CD14-positive monocyte (primary cell): Measurements from ENCODE around the gene STK32C. TPM values are rescaled to one million over a fixed set of nuclear protein-coding genes. Genes with fewer than 3 reads are reported as not detected.

Experiments used
- DNase-seq, 3 donors: peaks; one replicate each; pipeline ENCODE4 v3.0.0-alpha.2; 2011 to 2022
- H2AFZ ChIP-seq: 2 replicates; pipeline ENCODE4 v1.6.0; 2012; ENCODE audit warnings: mild to moderate bottlenecking, low read depth, low read length, inconsistent platforms; ENCODE audit not compliant: insufficient read depth, poor library complexity, severe bottlenecking
- H3K27ac ChIP-seq, 2 donors: 1 replicate in 1 of 2; 2 replicates in 1 of 2; pipeline ENCODE4 v1.5.1; 2012 to 2013; ENCODE audit warnings: low read length in 2 of 2, control low read depth in 1 of 2, inconsistent platforms in 1 of 2, low read depth in 1 of 2, mild to moderate bottlenecking in 1 of 2
- H3K27me3 ChIP-seq, 2 donors: one replicate each; pipeline versions ENCODE4 v1.6.0 to v1.6.1; 2011 to 2013; ENCODE audit warnings: low read length in 2 of 2; ENCODE audit not compliant: control insufficient read depth in 2 of 2, insufficient read depth in 2 of 2
- H3K36me3 ChIP-seq, 2 donors: replicated peaks in 1 of 2; 1 replicate in 1 of 2; 2 replicates in 1 of 2; pipeline versions ENCODE4 v1.5.1 to v1.6.1; 2012 to 2013; ENCODE audit warnings: low read length in 2 of 2, control low read depth in 1 of 2, inconsistent platforms in 1 of 2, mild to moderate bottlenecking in 1 of 2; ENCODE audit not compliant: insufficient read depth in 2 of 2, control insufficient read depth in 1 of 2
- H3K4me1 ChIP-seq, 2 donors: 1 replicate in 1 of 2; 2 replicates in 1 of 2; pipeline versions ENCODE4 v1.5.1 to v1.6.1; 2012 to 2013; ENCODE audit warnings: low read length in 2 of 2, control low read depth in 1 of 2, inconsistent platforms in 1 of 2, mild to moderate bottlenecking in 1 of 2, moderate library complexity in 1 of 2; ENCODE audit not compliant: insufficient read depth in 2 of 2, control insufficient read depth in 1 of 2
- H3K4me2 ChIP-seq: replicated peaks from 2 replicates; pipeline ENCODE3; 2012; ENCODE audit warnings: low read length, moderate library complexity, mild to moderate bottlenecking; ENCODE audit not compliant: poor library complexity, severe bottlenecking; ENCODE audit errors: extremely low read depth
- H3K4me3 ChIP-seq, 3 experiments: fragments of 200-600 bp in 1 of 3; sonication (generic) in 1 of 3; replicated peaks in 1 of 3; 1 replicate in 2 of 3; 2 replicates in 1 of 3; pipeline ENCODE4 v1.5.1; 2011 to 2013; ENCODE audit warnings: low read length in 3 of 3, mild to moderate bottlenecking in 3 of 3, control low read depth in 2 of 3, low read depth in 2 of 3, inconsistent platforms in 1 of 3, moderate library complexity in 1 of 3
- H3K79me2 ChIP-seq: 2 replicates; pipeline ENCODE4 v1.6.0; 2012; ENCODE audit warnings: mild to moderate bottlenecking, control low read depth, inconsistent platforms, low read length, moderate library complexity; ENCODE audit not compliant: insufficient read depth
- H3K9ac ChIP-seq: 2 replicates; pipeline ENCODE4 v1.6.0; 2017; ENCODE audit warnings: low read length, mild to moderate bottlenecking; ENCODE audit not compliant: insufficient read depth, poor library complexity, severe bottlenecking
- H3K9me3 ChIP-seq, 2 donors: replicated peaks in 1 of 2; 1 replicate in 1 of 2; 2 replicates in 1 of 2; pipeline versions ENCODE4 v1.5.1 to v1.6.1; 2012 to 2013; ENCODE audit warnings: low read length in 2 of 2, control low read depth in 1 of 2; ENCODE audit not compliant: control insufficient read depth in 1 of 2, insufficient read depth in 1 of 2
- H4K20me1 ChIP-seq: 2 replicates; pipeline ENCODE4 v1.6.0; 2012; ENCODE audit warnings: mild to moderate bottlenecking, low read length, control low read depth, moderate library complexity; ENCODE audit not compliant: insufficient read depth
- H3K27ac Mint-ChIP-seq, 7 donors: one replicate each; pipeline ENCODE4 v1.8.0; 2020; ENCODE audit warnings: mild to moderate bottlenecking in 7 of 7, mixed read lengths in 7 of 7, moderate library complexity in 6 of 7, inconsistent platforms in 2 of 7
- H3K27me3 Mint-ChIP-seq, 3 donors: one replicate each; pipeline ENCODE4 v1.8.0; 2021 to 2022; ENCODE audit warnings: low read depth in 3 of 3, mild to moderate bottlenecking in 3 of 3, mixed read lengths in 3 of 3, moderate library complexity in 3 of 3, inconsistent platforms in 1 of 3
- H3K36me3 Mint-ChIP-seq, 2 donors: one replicate each; pipeline ENCODE4 v1.8.0; 2020; ENCODE audit warnings: mixed read lengths in 2 of 2, inconsistent platforms in 1 of 2, mild to moderate bottlenecking in 1 of 2
- H3K4me1 Mint-ChIP-seq: one replicate; pipeline ENCODE4 v1.8.0; 2020; ENCODE audit warnings: mild to moderate bottlenecking, mixed read lengths
- H3K4me3 Mint-ChIP-seq, 2 donors: one replicate each; pipeline ENCODE4 v1.8.0; 2020; ENCODE audit warnings: mild to moderate bottlenecking in 2 of 2, mixed read lengths in 2 of 2, moderate library complexity in 1 of 2
- H3K9me3 Mint-ChIP-seq, 7 donors: one replicate each; pipeline ENCODE4 v1.8.0; 2020 to 2022; ENCODE audit warnings: mixed read lengths in 7 of 7, mild to moderate bottlenecking in 6 of 7, moderate library complexity in 6 of 7, inconsistent platforms in 2 of 7
- whole genome bisulfite sequencing: methylation state at CpG from one replicate; pipeline ENCODE4 v1.1.5; 2013; ENCODE audit warnings: missing lambda C conversion rate; ENCODE audit not compliant: insufficient coverage; 5-methylcytosine and 5-hydroxymethylcytosine counted together
- intact Hi-C, 2 donors: fragments of 100-400 bp; cut with micrococcal nuclease; formaldehyde crosslinking; loops; one replicate each; pipeline versions ENCODE4 v1.15.0 to v1.15.1; 2023
- polyA plus RNA-seq, 3 donors: library from polyadenylated mRNA; depleted of rRNA in 1 of 3; unstranded in 2 of 3; stranded (reverse) in 1 of 3; fragments of 300-500 nt in 2 of 3; fragments of >200 nt in 1 of 3; fragmentation: Illumina TruSeq in 2 of 3; gene quantifications; 1 replicate in 2 of 3; 2 replicates in 1 of 3; pipeline ENCODE4 v1.2.3, GENCODE V29; 2012 to 2021
- TF ChIP-seq, protein P1 (sequence below): fragments of 200-600 bp; IDR thresholded peaks from one replicate; pipeline ENCODE4 v1.8.0; 2022; ENCODE audit warnings: antibody characterized with exemption, mild to moderate bottlenecking

The STK32C gene
- polyA plus RNA-seq, 3 donors, result 13.6 to 22.8 (median 18.4) TPM

DNA sequence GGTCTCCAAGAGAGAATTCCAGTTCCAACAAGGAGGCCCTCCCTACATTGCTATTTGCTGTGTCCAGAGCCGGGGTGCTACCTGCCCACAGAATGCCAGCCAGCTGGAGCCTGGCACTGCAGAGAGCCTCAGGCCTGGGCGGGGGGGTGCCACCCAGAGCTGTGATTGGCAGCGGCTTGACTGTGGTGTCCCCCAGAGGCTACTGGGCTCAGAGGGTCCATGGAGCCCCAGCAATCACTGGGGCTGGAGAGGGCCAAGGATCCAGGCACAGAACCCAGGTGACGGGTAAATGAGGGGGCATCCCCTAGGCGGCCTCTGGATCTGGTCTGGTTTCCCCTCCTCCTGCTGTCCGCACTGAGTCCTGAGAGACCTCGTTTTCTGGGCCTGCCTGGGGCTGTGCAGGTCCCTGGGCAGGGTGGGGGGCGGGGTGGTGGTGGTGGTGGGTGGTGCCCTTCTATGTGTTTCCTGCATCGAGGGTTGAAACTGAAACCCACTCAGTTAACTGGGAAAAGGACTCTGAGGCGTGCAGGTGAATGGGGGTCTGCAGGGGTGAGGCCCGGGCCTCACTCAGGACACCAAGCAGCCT is 108.4 kb downstream of the STK32C start:
- H4K20me1 ChIP-seq, result no peaks in the 10 kb centered on the region
- H3K36me3 ChIP-seq, result no peaks in the 10 kb centered on the region
- no peak overlapping the region for H3K4me3 ChIP-seq
- no peak overlapping the region for H2AFZ ChIP-seq
- no peak overlapping the region for H3K9ac ChIP-seq
- Mint-ChIP-seq H3K27me3 (peaks cover 1 to 4% (median 2%) of the 10 kb centered on the region in 3 donors), H3K4me1 (no peaks in the 10 kb centered on the region), H3K27ac (no peak overlapping the region), H3K9me3 (no peaks in the 10 kb centered on the region), H3K36me3 (no peaks in the 10 kb centered on the region), H3K4me3 (no peak overlapping the region)
- intact Hi-C loops, result no loop called here
- TF ChIP-seq, protein P1, sequence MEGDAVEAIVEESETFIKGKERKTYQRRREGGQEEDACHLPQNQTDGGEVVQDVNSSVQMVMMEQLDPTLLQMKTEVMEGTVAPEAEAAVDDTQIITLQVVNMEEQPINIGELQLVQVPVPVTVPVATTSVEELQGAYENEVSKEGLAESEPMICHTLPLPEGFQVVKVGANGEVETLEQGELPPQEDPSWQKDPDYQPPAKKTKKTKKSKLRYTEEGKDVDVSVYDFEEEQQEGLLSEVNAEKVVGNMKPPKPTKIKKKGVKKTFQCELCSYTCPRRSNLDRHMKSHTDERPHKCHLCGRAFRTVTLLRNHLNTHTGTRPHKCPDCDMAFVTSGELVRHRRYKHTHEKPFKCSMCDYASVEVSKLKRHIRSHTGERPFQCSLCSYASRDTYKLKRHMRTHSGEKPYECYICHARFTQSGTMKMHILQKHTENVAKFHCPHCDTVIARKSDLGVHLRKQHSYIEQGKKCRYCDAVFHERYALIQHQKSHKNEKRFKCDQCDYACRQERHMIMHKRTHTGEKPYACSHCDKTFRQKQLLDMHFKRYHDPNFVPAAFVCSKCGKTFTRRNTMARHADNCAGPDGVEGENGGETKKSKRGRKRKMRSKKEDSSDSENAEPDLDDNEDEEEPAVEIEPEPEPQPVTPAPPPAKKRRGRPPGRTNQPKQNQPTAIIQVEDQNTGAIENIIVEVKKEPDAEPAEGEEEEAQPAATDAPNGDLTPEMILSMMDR, result no peak
- H3K4me1 ChIP-seq, result no peaks in the 10 kb centered on the region
- 72% methylated on average over 6 of the region's 11 CpGs for WGBS
- H3K79me2 ChIP-seq, result no peaks in the 10 kb centered on the region
- no peaks in the 10 kb centered on the region for H3K27me3 ChIP-seq
- H3K9me3 ChIP-seq, result no peaks in the 10 kb centered on the region
- DNase-seq, result no peak
- no peak overlapping the region for H3K4me2 ChIP-seq
- no peak overlapping the region for H3K27ac ChIP-seq

DNA sequence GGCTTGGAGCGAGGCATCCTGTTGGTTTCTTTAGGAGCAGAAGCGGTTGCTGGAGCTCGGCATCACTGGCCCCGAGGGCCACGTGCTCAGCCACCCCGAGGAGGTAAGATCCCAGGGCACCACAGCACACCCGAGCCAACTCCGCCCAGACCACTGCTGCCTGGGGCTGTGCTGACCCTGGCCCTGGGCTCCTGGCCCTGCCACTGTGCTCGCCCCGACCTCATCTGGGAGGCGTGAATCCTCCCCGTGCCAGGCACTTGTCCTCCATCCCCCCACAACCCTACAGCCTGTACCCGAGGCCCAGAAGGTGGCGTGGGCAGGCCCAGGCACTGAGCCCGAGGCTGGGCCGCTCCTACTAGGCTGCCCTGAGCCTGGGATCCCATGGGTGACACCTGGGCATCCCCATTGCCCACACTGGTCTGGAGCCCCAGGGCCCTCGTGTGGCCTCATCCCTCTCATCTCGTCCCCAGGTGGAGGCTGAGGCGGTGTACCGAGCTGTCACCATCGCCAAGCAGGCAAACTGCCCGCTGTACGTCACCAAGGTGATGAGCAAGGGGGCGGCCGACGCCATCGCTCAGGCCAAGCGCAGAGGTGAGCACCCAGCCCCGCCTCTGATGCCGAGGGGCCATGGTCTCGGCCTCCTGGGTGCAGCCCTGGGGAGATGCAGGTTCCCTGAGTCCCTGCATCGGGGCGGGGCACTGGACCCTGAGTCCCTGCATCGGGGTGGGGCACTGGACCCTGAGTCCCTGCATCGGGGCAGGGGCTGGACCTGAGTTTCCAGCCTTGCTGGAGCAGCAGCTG is 109.2 kb downstream of the STK32C start:
- DNase-seq, result no peak
- Mint-ChIP-seq H3K9me3 (no peaks in the 10 kb centered on the region), H3K27me3 (peaks cover 1 to 4% (median 2%) of the 10 kb centered on the region in 3 donors), H3K4me3 (no peak overlapping the region), H3K36me3 (no peaks in the 10 kb centered on the region), H3K4me1 (no peaks in the 10 kb centered on the region), H3K27ac (no peak overlapping the region)
- H3K4me1 ChIP-seq, result no peaks in the 10 kb centered on the region
- no peak overlapping the region for H3K4me2 ChIP-seq
- TF ChIP-seq, protein P1, result no peak
- no peak overlapping the region for H2AFZ ChIP-seq
- no peaks in the 10 kb centered on the region for H3K79me2 ChIP-seq
- H3K27ac ChIP-seq, result no peak overlapping the region
- intact Hi-C loops, result no loop called here
- H3K36me3 ChIP-seq, result no peaks in the 10 kb centered on the region
- H3K4me3 ChIP-seq, result no peak overlapping the region
- H3K27me3 ChIP-seq, result no peaks in the 10 kb centered on the region
- H3K9ac ChIP-seq, result no peak overlapping the region
- no peaks in the 10 kb centered on the region for H4K20me1 ChIP-seq
- 94% methylated on average over 34 of the region's 35 CpGs for WGBS
- no peaks in the 10 kb centered on the region for H3K9me3 ChIP-seq
